ENCODE results near the gene P2RY2. TPM values are rescaled to one million over a fixed set of nuclear protein-coding genes. Genes with fewer than 3 reads are reported as not detected.

P2RY2 gene
- total and polyA plus RNA-seq, 2 experiments from 2014 or later = 0.63 to 1.6 TPM

GRCh38 chr11:73241300-73241699 is 23.2 kb downstream of the P2RY2 start:
- DNase-seq (ENCODE audit: low spot score) (no peak), ATAC-seq (no peak)
- Histone ChIP-seq H3K4me2 (no peak overlapping the region), H2AFZ (no peak overlapping the region), H3K4me1 (ENCODE audit: insufficient read depth) (peaks cover 9% of the 10 kb centered on the region; the same call in 1 of the 2 replicates), H3F3A (replicated peaks; ENCODE audit: low read depth) (no peaks in the 10 kb centered on the region), H3K27me3 (ENCODE audit: insufficient read depth) (no peaks in the 10 kb centered on the region), H3K79me2 (replicated peaks; ENCODE audit: insufficient read depth) (no peaks in the 10 kb centered on the region), H3K36me3 (ENCODE audit: insufficient read depth) (no peaks in the 10 kb centered on the region), H3K27ac (ENCODE audit: low read depth) (no peak overlapping the region), H4K20me1 (replicated peaks; ENCODE audit: insufficient read depth) (no peaks in the 10 kb centered on the region), H3K4me3 (no peak overlapping the region), H3K9me2 (ENCODE audit: insufficient read depth) (no peaks in the 10 kb centered on the region)
- TF ChIP-seq ZNF331 (CRISPR knock-in tag; IDR thresholded peaks at IDR 0.05; ENCODE audit: low read depth) (no peak), CREB1 (CRISPR knock-in tag; IDR thresholded peaks at IDR 0.05; ENCODE audit: low read depth) (no peak)
- TF ChIP-seq, protein P1, sequence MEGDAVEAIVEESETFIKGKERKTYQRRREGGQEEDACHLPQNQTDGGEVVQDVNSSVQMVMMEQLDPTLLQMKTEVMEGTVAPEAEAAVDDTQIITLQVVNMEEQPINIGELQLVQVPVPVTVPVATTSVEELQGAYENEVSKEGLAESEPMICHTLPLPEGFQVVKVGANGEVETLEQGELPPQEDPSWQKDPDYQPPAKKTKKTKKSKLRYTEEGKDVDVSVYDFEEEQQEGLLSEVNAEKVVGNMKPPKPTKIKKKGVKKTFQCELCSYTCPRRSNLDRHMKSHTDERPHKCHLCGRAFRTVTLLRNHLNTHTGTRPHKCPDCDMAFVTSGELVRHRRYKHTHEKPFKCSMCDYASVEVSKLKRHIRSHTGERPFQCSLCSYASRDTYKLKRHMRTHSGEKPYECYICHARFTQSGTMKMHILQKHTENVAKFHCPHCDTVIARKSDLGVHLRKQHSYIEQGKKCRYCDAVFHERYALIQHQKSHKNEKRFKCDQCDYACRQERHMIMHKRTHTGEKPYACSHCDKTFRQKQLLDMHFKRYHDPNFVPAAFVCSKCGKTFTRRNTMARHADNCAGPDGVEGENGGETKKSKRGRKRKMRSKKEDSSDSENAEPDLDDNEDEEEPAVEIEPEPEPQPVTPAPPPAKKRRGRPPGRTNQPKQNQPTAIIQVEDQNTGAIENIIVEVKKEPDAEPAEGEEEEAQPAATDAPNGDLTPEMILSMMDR (conservative IDR thresholded peaks at IDR 0.05; ENCODE audit: low read depth in 2 of 2) = no peak
- TF ChIP-seq, protein P2, sequence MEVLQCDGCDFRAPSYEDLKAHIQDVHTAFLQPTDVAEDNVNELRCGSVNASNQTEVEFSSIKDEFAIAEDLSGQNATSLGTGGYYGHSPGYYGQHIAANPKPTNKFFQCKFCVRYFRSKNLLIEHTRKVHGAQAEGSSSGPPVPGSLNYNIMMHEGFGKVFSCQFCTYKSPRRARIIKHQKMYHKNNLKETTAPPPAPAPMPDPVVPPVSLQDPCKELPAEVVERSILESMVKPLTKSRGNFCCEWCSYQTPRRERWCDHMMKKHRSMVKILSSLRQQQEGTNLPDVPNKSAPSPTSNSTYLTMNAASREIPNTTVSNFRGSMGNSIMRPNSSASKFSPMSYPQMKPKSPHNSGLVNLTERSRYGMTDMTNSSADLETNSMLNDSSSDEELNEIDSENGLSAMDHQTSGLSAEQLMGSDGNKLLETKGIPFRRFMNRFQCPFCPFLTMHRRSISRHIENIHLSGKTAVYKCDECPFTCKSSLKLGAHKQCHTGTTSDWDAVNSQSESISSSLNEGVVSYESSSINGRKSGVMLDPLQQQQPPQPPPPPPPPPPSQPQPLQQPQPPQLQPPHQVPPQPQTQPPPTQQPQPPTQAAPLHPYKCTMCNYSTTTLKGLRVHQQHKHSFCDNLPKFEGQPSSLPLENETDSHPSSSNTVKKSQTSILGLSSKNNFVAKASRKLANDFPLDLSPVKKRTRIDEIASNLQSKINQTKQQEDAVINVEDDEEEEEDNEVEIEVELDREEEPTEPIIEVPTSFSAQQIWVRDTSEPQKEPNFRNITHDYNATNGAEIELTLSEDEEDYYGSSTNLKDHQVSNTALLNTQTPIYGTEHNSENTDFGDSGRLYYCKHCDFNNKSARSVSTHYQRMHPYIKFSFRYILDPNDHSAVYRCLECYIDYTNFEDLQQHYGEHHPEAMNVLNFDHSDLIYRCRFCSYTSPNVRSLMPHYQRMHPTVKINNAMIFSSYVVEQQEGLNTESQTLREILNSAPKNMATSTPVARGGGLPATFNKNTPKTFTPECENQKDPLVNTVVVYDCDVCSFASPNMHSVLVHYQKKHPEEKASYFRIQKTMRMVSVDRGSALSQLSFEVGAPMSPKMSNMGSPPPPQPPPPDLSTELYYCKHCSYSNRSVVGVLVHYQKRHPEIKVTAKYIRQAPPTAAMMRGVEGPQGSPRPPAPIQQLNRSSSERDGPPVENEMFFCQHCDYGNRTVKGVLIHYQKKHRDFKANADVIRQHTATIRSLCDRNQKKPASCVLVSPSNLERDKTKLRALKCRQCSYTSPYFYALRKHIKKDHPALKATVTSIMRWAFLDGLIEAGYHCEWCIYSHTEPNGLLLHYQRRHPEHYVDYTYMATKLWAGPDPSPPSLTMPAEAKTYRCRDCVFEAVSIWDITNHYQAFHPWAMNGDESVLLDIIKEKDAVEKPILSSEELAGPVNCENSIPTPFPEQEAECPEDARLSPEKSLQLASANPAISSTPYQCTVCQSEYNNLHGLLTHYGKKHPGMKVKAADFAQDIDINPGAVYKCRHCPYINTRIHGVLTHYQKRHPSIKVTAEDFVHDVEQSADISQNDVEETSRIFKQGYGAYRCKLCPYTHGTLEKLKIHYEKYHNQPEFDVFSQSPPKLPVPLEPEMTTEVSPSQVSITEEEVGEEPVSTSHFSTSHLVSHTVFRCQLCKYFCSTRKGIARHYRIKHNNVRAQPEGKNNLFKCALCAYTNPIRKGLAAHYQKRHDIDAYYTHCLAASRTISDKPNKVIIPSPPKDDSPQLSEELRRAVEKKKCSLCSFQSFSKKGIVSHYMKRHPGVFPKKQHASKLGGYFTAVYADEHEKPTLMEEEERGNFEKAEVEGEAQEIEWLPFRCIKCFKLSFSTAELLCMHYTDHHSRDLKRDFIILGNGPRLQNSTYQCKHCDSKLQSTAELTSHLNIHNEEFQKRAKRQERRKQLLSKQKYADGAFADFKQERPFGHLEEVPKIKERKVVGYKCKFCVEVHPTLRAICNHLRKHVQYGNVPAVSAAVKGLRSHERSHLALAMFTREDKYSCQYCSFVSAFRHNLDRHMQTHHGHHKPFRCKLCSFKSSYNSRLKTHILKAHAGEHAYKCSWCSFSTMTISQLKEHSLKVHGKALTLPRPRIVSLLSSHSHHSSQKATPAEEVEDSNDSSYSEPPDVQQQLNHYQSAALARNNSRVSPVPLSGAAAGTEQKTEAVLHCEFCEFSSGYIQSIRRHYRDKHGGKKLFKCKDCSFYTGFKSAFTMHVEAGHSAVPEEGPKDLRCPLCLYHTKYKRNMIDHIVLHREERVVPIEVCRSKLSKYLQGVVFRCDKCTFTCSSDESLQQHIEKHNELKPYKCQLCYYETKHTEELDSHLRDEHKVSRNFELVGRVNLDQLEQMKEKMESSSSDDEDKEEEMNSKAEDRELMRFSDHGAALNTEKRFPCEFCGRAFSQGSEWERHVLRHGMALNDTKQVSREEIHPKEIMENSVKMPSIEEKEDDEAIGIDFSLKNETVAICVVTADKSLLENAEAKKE (CRISPR knock-in tag; IDR thresholded peaks at IDR 0.05) = no peak
- peaks cover 30% of the 10 kb centered on the region for H3K4me1 Mint-ChIP-seq
- H3K27ac Mint-ChIP-seq = no peak overlapping the region
- no peak overlapping the region for H3K4me3 Mint-ChIP-seq
- H3K27me3 Mint-ChIP-seq (ENCODE audit: insufficient read depth, low read depth, poor library complexity) = peaks cover 10% of the 10 kb centered on the region
- H3K36me3 Mint-ChIP-seq (ENCODE audit: low read depth) = no peaks in the 10 kb centered on the region
- H3K9me3 Mint-ChIP-seq = no peaks in the 10 kb centered on the region

All from GM23338 (cell line).